HG03095 (cell line): Measurements from ENCODE around the gene PSMC4.

Source experiments
- ATAC-seq: cut with Tn5 transposase; IDR thresholded peaks from one replicate; pipeline ENCODE4 v1.9.1; 2021; ENCODE audit warnings: moderate library complexity; ENCODE audit not compliant: unreplicated experiment

The PSMC4 gene

GRCh38 chr19:39970675-39971379 lies at the start of gene PSMC4:
PSMC4 (plus strand) TSS chr19:39971165; CDS start chr19:39971203, 38 bp downstream.
- ATAC-seq = peak; percentile 95

GRCh38 chr19:39923862-39924261 lies 47.1 kb upstream of the PSMC4 start:
- ATAC-seq = no peak

GRCh38 chr19:39924389-39924788 lies 46.6 kb upstream of the PSMC4 start:
- no peak for ATAC-seq

GRCh38 chr19:39924952-39925351 lies 46.0 kb upstream of the PSMC4 start:
- ATAC-seq = no peak

- ATAC-seq = no peak
These were observed 44.7 kb upstream of the PSMC4 start for GRCh38 chr19:39926170-39926760.

GRCh38 chr19:39927076-39927475 lies 43.9 kb upstream of the PSMC4 start:
- no peak for ATAC-seq

- ATAC-seq = no peak
These were observed 43.2 kb upstream of the PSMC4 start for GRCh38 chr19:39927524-39928356.

- no peak for ATAC-seq
These were observed 42.6 kb upstream of the PSMC4 start for GRCh38 chr19:39928357-39928725.

GRCh38 chr19:39929750-39930149 lies 41.2 kb upstream of the PSMC4 start:
- ATAC-seq = no peak

GRCh38 chr19:39934584-39935363 lies 36.2 kb upstream of the PSMC4 start, which contains the start of gene FCGBP:
FCGBP (minus strand) TSS chr19:39934634.
- ATAC-seq = no peak

GRCh38 chr19:39935364-39935661 lies 35.7 kb upstream of the PSMC4 start:
- ATAC-seq = no peak

GRCh38 chr19:39936020-39936419 lies 34.9 kb upstream of the PSMC4 start:
- ATAC-seq = no peak

- ATAC-seq = no peak
These were observed 34.3 kb upstream of the PSMC4 start for GRCh38 chr19:39936622-39937021.

GRCh38 chr19:39937094-39937720 lies 33.8 kb upstream of the PSMC4 start:
- ATAC-seq = no peak

- ATAC-seq = no peak
These were observed 33.2 kb upstream of the PSMC4 start for GRCh38 chr19:39937787-39938186.

- no peak for ATAC-seq
These were observed 31.4 kb upstream of the PSMC4 start for GRCh38 chr19:39939556-39939955.

- ATAC-seq = no peak
These were observed 30.6 kb upstream of the PSMC4 start for GRCh38 chr19:39940221-39940833.

GRCh38 chr19:39941151-39941550 lies 29.8 kb upstream of the PSMC4 start:
- no peak for ATAC-seq

GRCh38 chr19:39941615-39942365 lies 29.2 kb upstream of the PSMC4 start:
- ATAC-seq = peak; percentile 59

- ATAC-seq = no peak
These were observed 28.6 kb upstream of the PSMC4 start for GRCh38 chr19:39942366-39942730.
